Measurements from ENCODE around the gene INAVA. TPM values are rescaled to one million over a fixed set of nuclear protein-coding genes. Genes with fewer than 3 reads are reported as not detected.
"Not testable (repeated sequence)": the region's sequence is repeated elsewhere in the genome, so short reads cannot be mapped to it uniquely, and the experiment has no call there.

The INAVA gene
- total and polyA plus RNA-seq, 9 donors = 1.2 to 5.3 (median 2.2) TPM

GRCh38 chr1:200960236-200960947, 65.7 kb downstream of the INAVA start:
- no peaks in the 10 kb centered on the region for H3K36me3 ChIP-seq (ENCODE audit: control insufficient read depth, insufficient read depth, low read length)
- WGBS (ENCODE audit: insufficient coverage) = 57% methylated on average over 8 of the region's 9 CpGs
- DNase-seq = no peak

GRCh38 chr1:200960948-200961340, 66.2 kb downstream of the INAVA start:
- WGBS (ENCODE audit: insufficient coverage) = 72% methylated on average over 2 of the region's 4 CpGs

More at GRCh38 chr1:200960236-200960947, 65.7 kb downstream of the INAVA start:
- Histone ChIP-seq H3K27me3 (ENCODE audit: control insufficient read depth, insufficient read depth, low read length) (no peaks in the 10 kb centered on the region), H3K4me3 (ENCODE audit: low read length) (no peak overlapping the region), H3K4me1 (ENCODE audit: control insufficient read depth, insufficient read depth, low read length) (peaks cover 13% of the 10 kb centered on the region), H3K27ac (ENCODE audit: low read length) (no peak overlapping the region), H3K9me3 (replicated peaks; ENCODE audit: control insufficient read depth, low read depth, low read length) (no peaks in the 10 kb centered on the region)

GRCh38 chr1:200962151-200962550, 67.5 kb downstream of the INAVA start:
- H3K36me3 ChIP-seq (ENCODE audit: control insufficient read depth, insufficient read depth, low read length); DNase-seq; H3K4me3 ChIP-seq (ENCODE audit: low read length); H3K9me3 ChIP-seq (replicated peaks; ENCODE audit: control insufficient read depth, low read depth, low read length); H3K27me3 ChIP-seq (ENCODE audit: control insufficient read depth, insufficient read depth, low read length); H3K27ac ChIP-seq (ENCODE audit: low read length): not testable (repeated sequence)
- WGBS (ENCODE audit: insufficient coverage) = 70% methylated on average over 6 of the region's 11 CpGs
- H3K4me1 ChIP-seq (ENCODE audit: control insufficient read depth, insufficient read depth, low read length) = peaks cover 16% of the 10 kb centered on the region

More at GRCh38 chr1:200960948-200961340, 66.2 kb downstream of the INAVA start:
- H3K4me1 ChIP-seq (ENCODE audit: control insufficient read depth, insufficient read depth, low read length) = peaks cover 16% of the 10 kb centered on the region
- H3K36me3 ChIP-seq (ENCODE audit: control insufficient read depth, insufficient read depth, low read length) = no peaks in the 10 kb centered on the region
- no peak for DNase-seq
- H3K4me3 ChIP-seq (ENCODE audit: low read length) = no peak overlapping the region
- no peaks in the 10 kb centered on the region for H3K9me3 ChIP-seq (replicated peaks; ENCODE audit: control insufficient read depth, low read depth, low read length)
- no peak overlapping the region for H3K27ac ChIP-seq (ENCODE audit: low read length)
- no peaks in the 10 kb centered on the region for H3K27me3 ChIP-seq (ENCODE audit: control insufficient read depth, insufficient read depth, low read length)

- Histone ChIP-seq H3K27me3 (ENCODE audit: control insufficient read depth, insufficient read depth, low read length) (no peaks in the 10 kb centered on the region), H3K27ac (ENCODE audit: low read length) (no peak overlapping the region), H3K4me3 (ENCODE audit: low read length) (no peak overlapping the region), H3K4me1 (ENCODE audit: control insufficient read depth, insufficient read depth, low read length) (peaks cover 16% of the 10 kb centered on the region), H3K36me3 (ENCODE audit: control insufficient read depth, insufficient read depth, low read length) (no peaks in the 10 kb centered on the region), H3K9me3 (replicated peaks; ENCODE audit: control insufficient read depth, low read depth, low read length) (no peaks in the 10 kb centered on the region)
- WGBS (ENCODE audit: insufficient coverage) = 78% methylated on average over 3 of the region's 4 CpGs
- no peak for DNase-seq
These were observed 67.9 kb downstream of the INAVA start for GRCh38 chr1:200962631-200963030.

- Histone ChIP-seq H3K36me3 (ENCODE audit: control insufficient read depth, insufficient read depth, low read length) (no peaks in the 10 kb centered on the region), H3K27me3 (ENCODE audit: control insufficient read depth, insufficient read depth, low read length) (no peaks in the 10 kb centered on the region), H3K4me1 (ENCODE audit: control insufficient read depth, insufficient read depth, low read length) (peaks cover 16% of the 10 kb centered on the region), H3K4me3 (ENCODE audit: low read length) (no peak overlapping the region), H3K9me3 (replicated peaks; ENCODE audit: control insufficient read depth, low read depth, low read length) (no peaks in the 10 kb centered on the region), H3K27ac (ENCODE audit: low read length) (no peak overlapping the region)
- DNase-seq = no peak
- 100% methylated on average over 1 of the region's 2 CpGs for WGBS (ENCODE audit: insufficient coverage)
These were observed 68.4 kb downstream of the INAVA start for GRCh38 chr1:200963076-200963475.

- H3K36me3 ChIP-seq (ENCODE audit: control insufficient read depth, insufficient read depth, low read length); H3K4me3 ChIP-seq (ENCODE audit: low read length); DNase-seq; H3K27me3 ChIP-seq (ENCODE audit: control insufficient read depth, insufficient read depth, low read length); H3K27ac ChIP-seq (ENCODE audit: low read length); H3K9me3 ChIP-seq (replicated peaks; ENCODE audit: control insufficient read depth, low read depth, low read length): not testable (repeated sequence)
- WGBS (ENCODE audit: insufficient coverage) = 95% methylated on average over 8 of the region's 11 CpGs
- H3K4me1 ChIP-seq (ENCODE audit: control insufficient read depth, insufficient read depth, low read length) = peaks cover 16% of the 10 kb centered on the region
These were observed 69.2 kb downstream of the INAVA start for GRCh38 chr1:200963888-200964287.

Other genes with a start within 250 kb of the INAVA start
- gene DDX59, start 225.0 kb upstream of the INAVA start, total RNA-seq = 19.5 TPM
- gene DDX59, start 225.0 kb upstream of the INAVA start, polyA plus RNA-seq (ENCODE audit: insufficient read depth in 1 of 8, insufficient read length in 8 of 8, low replicate concordance in 1 of 8) = 10 to 100 TPM; 13.7 to 19.9 (median 16.7) TPM
- 36.0 TPM for gene CAMSAP2, start 156.0 kb upstream of the INAVA start, total RNA-seq
- gene CAMSAP2, start 156.0 kb upstream of the INAVA start, polyA plus RNA-seq (ENCODE audit: insufficient read depth in 1 of 8, insufficient read length in 8 of 8, low replicate concordance in 1 of 8) = 10 to 100 TPM; 14.0 to 27.4 (median 18.8) TPM
- gene GPR25, start 21.9 kb upstream of the INAVA start, total RNA-seq = not detected
- gene GPR25, start 21.9 kb upstream of the INAVA start, polyA plus RNA-seq (ENCODE audit: insufficient read depth in 1 of 8, insufficient read length in 8 of 8, low replicate concordance in 1 of 8) = not detected
- gene KIF21B, start 128.8 kb downstream of the INAVA start, total RNA-seq = 0.58 TPM
- gene KIF21B, start 128.8 kb downstream of the INAVA start, polyA plus RNA-seq (ENCODE audit: insufficient read depth in 1 of 8, insufficient read length in 8 of 8, low replicate concordance in 1 of 8) = 1 to 10 TPM in 4 of 8 donors, under 1 TPM in 4; 0.68 to 1.2 (median 1.0) TPM
- 26.1 TPM for gene CACNA1S, start 217.5 kb downstream of the INAVA start, total RNA-seq
- gene CACNA1S, start 217.5 kb downstream of the INAVA start, polyA plus RNA-seq (ENCODE audit: insufficient read depth in 1 of 8, insufficient read length in 8 of 8, low replicate concordance in 1 of 8) = 10 to 100 TPM; 31.7 to 55.2 (median 42.3) TPM
- gene ASCL5, start 232.3 kb downstream of the INAVA start, total RNA-seq = 0.04 TPM
- gene ASCL5, start 232.3 kb downstream of the INAVA start, polyA plus RNA-seq (ENCODE audit: insufficient read depth in 1 of 8, insufficient read length in 8 of 8, low replicate concordance in 1 of 8) = under 1 TPM in 7 of 8 donors, not detected in 1; 0.16 to 0.40 (median 0.31) TPM

Data from muscle of leg (tissue), 11 donors.